HEK293 (cell line): Measurements from ENCODE around the gene SOCS1.

Experiments
- CTCF ChIA-PET: fragments of 350-600 bp; formaldehyde crosslinking; extraction: SDS; loops from one replicate; lab custom pipeline; 2021; ENCODE audit warnings: antibody characterized with exemption; lab: Yijun Ruan, JAX
- POLR2A ChIA-PET: fragments of 300-600 bp; formaldehyde crosslinking; extraction: SDS; loops from one replicate; lab custom pipeline; 2020; ENCODE audit warnings: antibody characterized with exemption, inconsistent platforms; lab: Yijun Ruan, JAX
- H3K27ac ChIP-seq: fragments of 200-500 bp; sonication (Bioruptor generic); 2 replicates; pipeline ENCODE4 v1.5.1; 2014; ENCODE audit warnings: low read depth, low read length, control low read depth, inconsistent platforms; ENCODE audit errors: extremely low read depth
- H3K36me3 ChIP-seq, 2 experiments: fragments of 200-500 bp in 1 of 2; sonication (Bioruptor generic) in 1 of 2; 1 replicate in 1 of 2; 2 replicates in 1 of 2; pipeline ENCODE4 v1.5.1; 2014 to 2017; ENCODE audit warnings: inconsistent platforms in 2 of 2, low read length in 2 of 2; ENCODE audit not compliant: control insufficient read depth in 2 of 2, insufficient read depth in 1 of 2
- H3K4me1 ChIP-seq: fragments of 200-500 bp; sonication (Bioruptor generic); 2 replicates; pipeline ENCODE4 v1.5.1; 2014; ENCODE audit warnings: mild to moderate bottlenecking, low read length, inconsistent platforms; ENCODE audit not compliant: control insufficient read depth, insufficient read depth
- H3K4me3 ChIP-seq: 2 replicates; pipeline ENCODE4 v1.5.1; 2011; ENCODE audit warnings: low read depth, mild to moderate bottlenecking, control low read depth, low read length, moderate library complexity
- H3K9me3 ChIP-seq: fragments of 200-500 bp; sonication (Bioruptor generic); 2 replicates; pipeline ENCODE4 v1.5.1; 2014; ENCODE audit warnings: low read depth, low read length, inconsistent platforms; ENCODE audit not compliant: control insufficient read depth, insufficient read depth
- HOXC10 ChIP-seq: sonication (generic); formaldehyde crosslinking; IDR thresholded peaks from 2 replicates; pipeline ENCODE4 v1.8.1; 2023; ENCODE audit warnings: mild to moderate bottlenecking, missing genetic modification reagents
- TCF7L2 ChIP-seq: IDR thresholded peaks from 2 replicates; pipeline ENCODE4 v1.6.1; 2011; ENCODE audit warnings: low read depth, mild to moderate bottlenecking, inconsistent platforms, low read length, moderate library complexity, borderline replicate concordance
- ZNF114 ChIP-seq: fragments of 450-650 bp; formaldehyde crosslinking; IDR thresholded peaks from 2 replicates; pipeline ENCODE4 v1.5.0; 2017; ENCODE audit warnings: missing biosample characterization, missing genetic modification characterization
- ZNF335 ChIP-seq: fragments of 450-650 bp; formaldehyde crosslinking; conservative IDR thresholded peaks from 2 replicates; pipeline ENCODE4 v1.5.1; 2016; ENCODE audit warnings: missing biosample characterization, missing genetic modification characterization
- ZNF341 ChIP-seq: fragments of 450-650 bp; formaldehyde crosslinking; IDR thresholded peaks from 2 replicates; pipeline ENCODE4; 2016; ENCODE audit warnings: low read depth, missing biosample characterization, missing genetic modification characterization
- ZNF600 ChIP-seq: fragments of 450-650 bp; formaldehyde crosslinking; IDR thresholded peaks from 2 replicates; pipeline ENCODE4 v1.5.1; 2016; ENCODE audit warnings: missing biosample characterization, missing genetic modification characterization
- ZNF623 ChIP-seq: fragments of 450-650 bp; formaldehyde crosslinking; IDR thresholded peaks from 2 replicates; pipeline ENCODE4 v1.5.1; 2016; ENCODE audit warnings: missing biosample characterization, missing genetic modification characterization
- ZNF624 ChIP-seq: fragments of 450-650 bp; formaldehyde crosslinking; IDR thresholded peaks from 2 replicates; pipeline ENCODE4 v1.5.1; 2017; ENCODE audit warnings: missing biosample characterization, missing genetic modification characterization
- ZNF707 ChIP-seq: fragments of 450-650 bp; formaldehyde crosslinking; IDR thresholded peaks from 2 replicates; pipeline ENCODE4 v1.5.1; 2016; ENCODE audit warnings: missing biosample characterization, missing genetic modification characterization
- ZNF837 ChIP-seq: fragments of 450-650 bp; formaldehyde crosslinking; IDR thresholded peaks from 2 replicates; pipeline ENCODE4 v1.5.1; 2016; ENCODE audit warnings: missing biosample characterization, missing genetic modification characterization
- ZSCAN16 ChIP-seq: fragments of 450-650 bp; formaldehyde crosslinking; IDR thresholded peaks from 2 replicates; pipeline ENCODE4 v1.5.1; 2016; ENCODE audit warnings: missing biosample characterization, missing genetic modification characterization
- TF ChIP-seq, protein P1 (sequence below): fragments of 450-650 bp; formaldehyde crosslinking; IDR thresholded peaks from 2 replicates; pipeline ENCODE4 v1.5.1; 2016; ENCODE audit warnings: missing biosample characterization, missing genetic modification characterization, borderline replicate concordance

The SOCS1 gene

DNA sequence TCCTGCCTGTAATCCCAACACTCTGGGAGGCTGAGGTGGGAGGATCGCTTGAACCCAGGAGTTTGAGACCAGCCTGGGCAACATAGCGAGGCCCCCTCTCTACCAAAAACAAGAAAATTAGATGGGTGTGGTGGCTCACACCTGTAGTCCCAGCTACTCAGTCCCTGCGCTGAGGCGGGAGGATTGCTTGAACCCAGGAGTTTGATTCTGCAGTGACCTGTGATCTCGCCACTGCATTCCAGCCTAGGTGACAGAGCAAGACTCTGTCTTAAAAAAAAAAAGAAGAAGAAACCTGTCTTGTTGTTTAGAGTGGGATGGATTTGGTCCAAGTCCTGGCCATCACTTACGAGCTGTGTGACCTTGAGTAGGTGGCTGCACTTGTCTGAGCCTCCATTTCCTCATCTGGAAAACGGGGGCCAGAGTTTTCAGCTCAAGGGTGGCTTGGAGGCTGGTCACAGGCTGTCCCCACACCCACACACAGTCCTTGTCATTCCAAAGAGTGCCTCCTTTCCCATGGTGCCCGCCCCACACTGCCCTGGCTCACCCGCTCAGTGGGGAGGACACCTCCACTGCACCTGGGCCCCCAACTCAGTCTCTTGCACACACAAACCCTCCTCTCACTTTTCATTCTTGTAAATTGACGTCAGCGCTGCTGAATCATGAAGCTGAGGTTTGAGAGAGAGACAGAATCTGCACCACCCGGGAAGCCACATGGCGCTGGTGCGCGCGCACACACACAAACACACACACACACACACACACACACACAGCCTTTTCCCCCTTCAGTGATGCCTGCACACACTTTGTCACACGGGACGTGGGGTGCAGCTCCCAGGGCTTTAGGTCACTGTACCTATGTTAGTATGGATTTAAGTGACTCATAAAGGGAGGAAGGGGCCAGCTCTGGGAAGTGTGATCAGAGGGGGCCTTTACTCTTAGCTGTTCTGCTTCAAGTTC lies 4.2 kb downstream of the SOCS1 start (continued):
- no peak for TF ChIP-seq ZNF341 (tag by site-specific recombination)
- TF ChIP-seq, all 188 proteins: peak for 7

DNA sequence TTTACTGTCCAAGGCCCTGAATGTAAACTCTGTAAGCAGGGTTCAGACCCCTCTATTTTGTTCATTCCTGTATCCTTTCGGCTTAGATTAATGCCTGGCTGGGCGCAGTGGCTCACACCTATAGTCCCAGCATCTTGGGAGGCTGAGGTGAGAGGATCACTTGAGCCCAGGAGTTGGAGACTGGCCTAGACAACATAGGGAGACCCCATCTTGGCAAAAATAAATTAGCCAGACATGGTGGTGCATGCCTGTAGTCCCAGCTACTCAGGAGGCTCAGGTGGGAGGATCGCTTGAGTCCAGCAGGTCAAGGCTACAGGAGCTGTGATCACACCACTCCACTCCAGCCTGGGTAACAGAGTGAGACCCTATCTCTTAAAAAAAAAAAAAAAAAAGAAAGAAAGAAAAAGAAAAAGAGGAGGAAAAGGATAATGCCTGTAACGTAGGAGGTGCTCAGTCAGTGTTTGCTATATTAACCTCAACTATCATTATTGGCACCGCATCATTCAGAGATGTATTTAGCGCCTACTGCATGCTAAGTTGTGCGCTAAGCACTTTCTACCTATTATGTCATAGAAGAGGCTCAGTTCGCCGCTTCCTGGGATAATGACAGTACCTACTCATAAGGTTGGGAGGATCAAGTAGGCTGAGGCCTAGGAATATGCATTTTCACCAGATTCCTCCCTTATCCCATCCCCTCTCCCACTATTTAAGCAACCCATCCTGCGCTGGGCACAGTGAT lies 5.0 kb downstream of the SOCS1 start:
- H3K4me3 ChIP-seq: no peak overlapping the region
- POLR2A ChIA-PET: interaction anchor here (0.6 kb wide), 1 partner anchor 142 kb away, joined by 4 read pairs; no protein-coding TSS in a partner anchor
- H3K27ac ChIP-seq: no peak overlapping the region
- no peak for TF ChIP-seq HOXC10 (CRISPR knock-in tag)
- no peak for TF ChIP-seq ZNF114 (tag by site-specific recombination)
- 0 out of 2 replicates have a peak, but pooled peaks have one; percentile 25 for TF ChIP-seq ZSCAN16 (tag by site-specific recombination)
- no peaks in the 10 kb centered on the region for H3K9me3 ChIP-seq
- CTCF ChIA-PET: no interaction called here
- H3K4me1 ChIP-seq: no peaks in the 10 kb centered on the region
- no peaks in the 10 kb centered on the region for H3K36me3 ChIP-seq

DNA sequence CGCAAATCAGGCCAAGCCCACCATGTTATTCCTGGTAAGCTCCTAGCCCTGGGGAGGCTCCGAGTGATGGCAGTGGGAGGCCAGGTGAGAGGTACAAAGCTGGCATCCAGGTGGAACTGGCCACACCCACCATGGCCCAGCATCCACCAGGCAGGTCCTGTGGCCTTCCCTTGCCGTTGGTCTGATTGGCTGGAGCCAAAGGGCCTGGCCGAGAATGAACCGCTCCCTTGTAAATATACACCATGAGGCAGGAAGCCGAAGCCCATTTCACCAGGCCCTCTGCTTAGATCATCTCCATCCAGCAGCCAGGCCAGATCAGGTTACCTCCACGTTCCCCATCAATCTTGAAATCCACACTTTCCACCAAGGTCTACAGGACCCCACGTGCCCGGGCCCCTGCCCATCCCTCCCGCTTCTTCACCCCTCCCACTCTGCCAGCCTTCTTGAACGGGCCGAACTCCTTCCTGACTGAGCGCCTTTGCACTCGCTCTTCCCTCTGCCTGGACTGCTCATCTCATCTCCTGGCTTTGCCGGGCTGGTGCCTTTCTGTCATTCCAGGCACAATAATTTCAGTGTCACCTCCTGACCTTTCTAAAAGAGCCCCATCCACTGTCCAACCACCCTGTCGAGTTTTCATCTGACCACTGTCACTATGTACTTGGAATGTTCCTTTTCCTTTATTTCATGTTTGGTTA lies 5.8 kb downstream of the SOCS1 start:
- no peaks in the 10 kb centered on the region for H3K4me1 ChIP-seq
- no peak overlapping the region for H3K27ac ChIP-seq
- CTCF ChIA-PET: no interaction called here
- TF ChIP-seq ZNF600 (tag by site-specific recombination) (peak; percentile 58), ZNF624 (tag by site-specific recombination) (no peak)
- H3K36me3 ChIP-seq: no peaks in the 10 kb centered on the region
- POLR2A ChIA-PET: interaction anchor here (0.6 kb wide), 1 partner anchor 142 kb away, joined by 4 read pairs; no protein-coding TSS in a partner anchor
- H3K9me3 ChIP-seq: no peaks in the 10 kb centered on the region
- no peak overlapping the region for H3K4me3 ChIP-seq

DNA sequence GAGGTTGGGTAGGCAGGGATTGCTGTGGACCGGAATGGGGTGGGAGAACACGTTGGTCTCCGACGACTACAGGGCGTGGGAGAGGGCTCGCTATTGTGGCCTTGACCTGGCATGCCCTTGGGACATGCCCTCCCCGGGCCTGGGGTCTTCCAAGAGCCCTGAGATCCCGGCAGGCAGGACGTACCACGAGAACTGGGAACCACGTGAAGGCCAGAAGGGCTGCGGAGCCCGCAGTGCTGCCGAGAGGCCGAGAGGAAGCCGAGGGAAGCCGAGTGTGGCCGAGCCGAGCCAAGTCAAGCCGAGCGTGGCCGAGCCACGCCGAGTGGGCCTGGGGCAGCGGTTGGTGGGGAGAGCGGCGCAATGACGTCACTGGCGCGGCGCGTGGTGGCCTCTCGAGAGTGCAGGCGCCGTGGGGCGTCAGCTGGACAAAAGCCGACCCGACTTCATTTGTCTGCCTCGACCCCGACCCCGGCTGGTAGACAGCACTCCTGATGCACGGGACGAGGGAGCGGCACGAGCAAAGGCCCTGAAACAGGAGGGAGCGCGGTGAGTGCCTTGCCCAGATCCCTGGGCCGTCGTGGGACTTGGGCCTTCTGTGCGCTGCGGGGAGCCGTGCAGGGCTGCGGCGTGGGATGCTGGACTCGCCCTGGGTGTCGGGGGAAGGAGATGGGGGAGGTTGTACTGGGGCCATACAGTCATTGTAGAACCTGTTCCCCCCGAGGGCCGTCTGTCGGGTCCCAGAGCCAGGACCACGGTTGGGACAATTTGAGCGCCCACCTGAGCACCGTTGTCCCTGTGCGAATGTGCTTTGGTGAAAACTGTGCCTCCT lies 6.6 kb downstream of the SOCS1 start:
- CTCF ChIA-PET: no interaction called here
- Histone ChIP-seq H3K4me3 (no peak overlapping the region), H3K4me1 (no peaks in the 10 kb centered on the region), H3K36me3 (no peaks in the 10 kb centered on the region), H3K9me3 (no peaks in the 10 kb centered on the region), H3K27ac (no peak overlapping the region)
- TF ChIP-seq ZNF623 (tag by site-specific recombination) (peak; percentile 39), ZNF707 (no peak)
- POLR2A ChIA-PET: no interaction called here

DNA sequence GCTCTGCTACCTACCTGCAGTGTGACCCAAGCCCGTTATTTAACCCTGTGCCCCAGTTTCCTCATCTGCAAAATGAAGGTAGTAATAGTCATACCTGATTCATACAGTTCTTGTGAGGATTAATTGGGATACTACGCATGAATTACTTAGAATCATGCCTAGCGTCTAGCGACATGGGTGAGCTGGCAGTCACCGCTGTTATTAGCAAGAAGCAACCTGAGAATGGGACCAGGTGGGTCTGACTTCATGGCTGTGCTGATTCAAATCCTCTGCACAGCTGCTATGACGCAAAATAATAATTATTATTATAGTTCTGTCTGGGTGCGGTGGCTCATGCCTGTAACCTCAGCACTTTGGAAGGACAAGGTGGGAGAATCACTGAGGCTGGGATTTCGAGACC lies 7.9 kb downstream of the SOCS1 start:
- TF ChIP-seq TCF7L2 (no peak), ZNF335 (tag by site-specific recombination) (no peak), ZNF837 (tag by site-specific recombination) (no peak)
- TF ChIP-seq, protein P1, sequence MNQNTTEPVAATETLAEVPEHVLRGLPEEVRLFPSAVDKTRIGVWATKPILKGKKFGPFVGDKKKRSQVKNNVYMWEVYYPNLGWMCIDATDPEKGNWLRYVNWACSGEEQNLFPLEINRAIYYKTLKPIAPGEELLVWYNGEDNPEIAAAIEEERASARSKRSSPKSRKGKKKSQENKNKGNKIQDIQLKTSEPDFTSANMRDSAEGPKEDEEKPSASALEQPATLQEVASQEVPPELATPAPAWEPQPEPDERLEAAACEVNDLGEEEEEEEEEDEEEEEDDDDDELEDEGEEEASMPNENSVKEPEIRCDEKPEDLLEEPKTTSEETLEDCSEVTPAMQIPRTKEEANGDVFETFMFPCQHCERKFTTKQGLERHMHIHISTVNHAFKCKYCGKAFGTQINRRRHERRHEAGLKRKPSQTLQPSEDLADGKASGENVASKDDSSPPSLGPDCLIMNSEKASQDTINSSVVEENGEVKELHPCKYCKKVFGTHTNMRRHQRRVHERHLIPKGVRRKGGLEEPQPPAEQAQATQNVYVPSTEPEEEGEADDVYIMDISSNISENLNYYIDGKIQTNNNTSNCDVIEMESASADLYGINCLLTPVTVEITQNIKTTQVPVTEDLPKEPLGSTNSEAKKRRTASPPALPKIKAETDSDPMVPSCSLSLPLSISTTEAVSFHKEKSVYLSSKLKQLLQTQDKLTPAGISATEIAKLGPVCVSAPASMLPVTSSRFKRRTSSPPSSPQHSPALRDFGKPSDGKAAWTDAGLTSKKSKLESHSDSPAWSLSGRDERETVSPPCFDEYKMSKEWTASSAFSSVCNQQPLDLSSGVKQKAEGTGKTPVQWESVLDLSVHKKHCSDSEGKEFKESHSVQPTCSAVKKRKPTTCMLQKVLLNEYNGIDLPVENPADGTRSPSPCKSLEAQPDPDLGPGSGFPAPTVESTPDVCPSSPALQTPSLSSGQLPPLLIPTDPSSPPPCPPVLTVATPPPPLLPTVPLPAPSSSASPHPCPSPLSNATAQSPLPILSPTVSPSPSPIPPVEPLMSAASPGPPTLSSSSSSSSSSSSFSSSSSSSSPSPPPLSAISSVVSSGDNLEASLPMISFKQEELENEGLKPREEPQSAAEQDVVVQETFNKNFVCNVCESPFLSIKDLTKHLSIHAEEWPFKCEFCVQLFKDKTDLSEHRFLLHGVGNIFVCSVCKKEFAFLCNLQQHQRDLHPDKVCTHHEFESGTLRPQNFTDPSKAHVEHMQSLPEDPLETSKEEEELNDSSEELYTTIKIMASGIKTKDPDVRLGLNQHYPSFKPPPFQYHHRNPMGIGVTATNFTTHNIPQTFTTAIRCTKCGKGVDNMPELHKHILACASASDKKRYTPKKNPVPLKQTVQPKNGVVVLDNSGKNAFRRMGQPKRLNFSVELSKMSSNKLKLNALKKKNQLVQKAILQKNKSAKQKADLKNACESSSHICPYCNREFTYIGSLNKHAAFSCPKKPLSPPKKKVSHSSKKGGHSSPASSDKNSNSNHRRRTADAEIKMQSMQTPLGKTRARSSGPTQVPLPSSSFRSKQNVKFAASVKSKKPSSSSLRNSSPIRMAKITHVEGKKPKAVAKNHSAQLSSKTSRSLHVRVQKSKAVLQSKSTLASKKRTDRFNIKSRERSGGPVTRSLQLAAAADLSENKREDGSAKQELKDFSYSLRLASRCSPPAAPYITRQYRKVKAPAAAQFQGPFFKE (tag by site-specific recombination): no peak
- Histone ChIP-seq H3K4me1 (no peaks in the 10 kb centered on the region), H3K27ac (no peak overlapping the region), H3K36me3 (no peaks in the 10 kb centered on the region), H3K9me3 (no peaks in the 10 kb centered on the region), H3K4me3 (no peak overlapping the region)
- ChIA-PET POLR2A (interaction anchor here (0.7 kb wide), 1 partner anchor 239 kb away, joined by 5 read pairs; no protein-coding TSS in a partner anchor), CTCF (interaction anchor here (0.7 kb wide), 2 partner anchors 32 to 234 kb away, joined by 3 read pairs; no protein-coding TSS in a partner anchor)
